Smooth muscle cell (in vitro differentiated cells): ENCODE measurements around the gene NF1. TPM values are rescaled to one million over a fixed set of nuclear protein-coding genes. Genes with fewer than 3 reads are reported as not detected.

Source experiments
- DNase-seq: peaks from one replicate; lab custom pipeline; 2025; ENCODE audit not compliant: unreplicated experiment; lab: John Stamatoyannopoulos, UW
- H2AFZ ChIP-seq: fragments of 200-600 bp; sonication (generic); 2 replicates; pipeline ENCODE4 v1.6.0; 2016; ENCODE audit warnings: antibody characterized with exemption, low read depth, mild to moderate bottlenecking
- H3F3A ChIP-seq: fragments of 200-600 bp; sonication (generic); 2 replicates; pipeline ENCODE4 v1.6.0; 2017; ENCODE audit warnings: antibody characterized with exemption, low read depth
- H3K27ac ChIP-seq: fragments of 200-600 bp; sonication (generic); 2 replicates; pipeline ENCODE4 v1.5.1; 2016; ENCODE audit warnings: low read depth, mild to moderate bottlenecking
- H3K27me3 ChIP-seq: fragments of 200-600 bp; sonication (generic); 2 replicates; pipeline ENCODE4 v1.6.1; 2016; ENCODE audit warnings: low read depth, mild to moderate bottlenecking
- H3K36me3 ChIP-seq: fragments of 200-600 bp; sonication (generic); 2 replicates; pipeline ENCODE4 v1.5.1; 2016; ENCODE audit warnings: low read depth
- H3K4me1 ChIP-seq: fragments of 200-600 bp; sonication (generic); 2 replicates; pipeline ENCODE4 v1.5.1; 2016; ENCODE audit warnings: low read depth
- H3K4me2 ChIP-seq: fragments of 200-600 bp; sonication (generic); 2 replicates; pipeline ENCODE4 v1.6.0; 2016; ENCODE audit warnings: mild to moderate bottlenecking
- H3K4me3 ChIP-seq: fragments of 200-600 bp; sonication (generic); 2 replicates; pipeline ENCODE4 v1.5.1; 2016; ENCODE audit warnings: mild to moderate bottlenecking
- H3K79me2 ChIP-seq: fragments of 200-600 bp; sonication (generic); 2 replicates; pipeline ENCODE4 v1.6.0; 2016; ENCODE audit warnings: low read depth, mild to moderate bottlenecking
- H3K9ac ChIP-seq: fragments of 200-600 bp; sonication (generic); 2 replicates; pipeline ENCODE4 v1.6.0; 2016; ENCODE audit warnings: low read depth
- H3K9me3 ChIP-seq: fragments of 200-600 bp; sonication (generic); replicated peaks from 2 replicates; pipeline ENCODE4 v1.5.1; 2016; ENCODE audit warnings: low read depth
- H4K20me1 ChIP-seq: fragments of 200-600 bp; sonication (generic); 2 replicates; pipeline ENCODE4 v1.6.0; 2016; ENCODE audit warnings: low read depth
- WGBS: methylation state at CpG from one replicate; pipeline ENCODE4 v1.1.7; 2016; ENCODE audit warnings: low lambda C conversion rate; 5-methylcytosine and 5-hydroxymethylcytosine counted together
- polyA plus RNA-seq: library from polyadenylated mRNA; unstranded; fragments of >200 nt; fragmentation: Nextera tagmentation; extraction: Ambion mirVana; gene quantifications from 2 replicates; pipeline ENCODE4 v1.2.1, GENCODE V29; 2016
- total RNA-seq: library from RNA; depleted of rRNA; stranded (reverse); fragments of >200 nt; gene quantifications from 2 replicates; pipeline ENCODE4 v1.2.3, GENCODE V29; 2014
- TF ChIP-seq, protein P1 (sequence below): fragments of 200-600 bp; sonication (generic); IDR thresholded peaks from 2 replicates; pipeline ENCODE4 v1.5.1; 2017; ENCODE audit warnings: borderline replicate concordance, mild to moderate bottlenecking, antibody characterized with exemption; ENCODE audit not compliant: insufficient read depth, poor library complexity, severe bottlenecking

Gene NF1
- total and polyA plus RNA-seq, 2 experiments from 2014 or later: 7.6 to 74.3 TPM

- H3K9ac ChIP-seq: no peak overlapping the region
- H3K9me3 ChIP-seq: no peaks in the 10 kb centered on the region
- DNase-seq: no peak
- H3K79me2 ChIP-seq: no peaks in the 10 kb centered on the region
- H3K4me3 ChIP-seq: no peak overlapping the region
- H3K4me2 ChIP-seq: no peak overlapping the region
- 95% methylated on average over 3 of the region's 3 CpGs for WGBS
- H3K27me3 ChIP-seq: no peaks in the 10 kb centered on the region
- peaks cover 15% of the 10 kb centered on the region for H4K20me1 ChIP-seq
- H3K27ac ChIP-seq: no peak overlapping the region
- no peak overlapping the region for H2AFZ ChIP-seq
- H3F3A ChIP-seq: no peaks in the 10 kb centered on the region
- TF ChIP-seq, protein P1, sequence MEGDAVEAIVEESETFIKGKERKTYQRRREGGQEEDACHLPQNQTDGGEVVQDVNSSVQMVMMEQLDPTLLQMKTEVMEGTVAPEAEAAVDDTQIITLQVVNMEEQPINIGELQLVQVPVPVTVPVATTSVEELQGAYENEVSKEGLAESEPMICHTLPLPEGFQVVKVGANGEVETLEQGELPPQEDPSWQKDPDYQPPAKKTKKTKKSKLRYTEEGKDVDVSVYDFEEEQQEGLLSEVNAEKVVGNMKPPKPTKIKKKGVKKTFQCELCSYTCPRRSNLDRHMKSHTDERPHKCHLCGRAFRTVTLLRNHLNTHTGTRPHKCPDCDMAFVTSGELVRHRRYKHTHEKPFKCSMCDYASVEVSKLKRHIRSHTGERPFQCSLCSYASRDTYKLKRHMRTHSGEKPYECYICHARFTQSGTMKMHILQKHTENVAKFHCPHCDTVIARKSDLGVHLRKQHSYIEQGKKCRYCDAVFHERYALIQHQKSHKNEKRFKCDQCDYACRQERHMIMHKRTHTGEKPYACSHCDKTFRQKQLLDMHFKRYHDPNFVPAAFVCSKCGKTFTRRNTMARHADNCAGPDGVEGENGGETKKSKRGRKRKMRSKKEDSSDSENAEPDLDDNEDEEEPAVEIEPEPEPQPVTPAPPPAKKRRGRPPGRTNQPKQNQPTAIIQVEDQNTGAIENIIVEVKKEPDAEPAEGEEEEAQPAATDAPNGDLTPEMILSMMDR: no peak
- H3K36me3 ChIP-seq: no peaks in the 10 kb centered on the region
- H3K4me1 ChIP-seq: no peaks in the 10 kb centered on the region
These were observed 195.0 kb downstream of the NF1 start for GRCh38 chr17:31289790-31290189.

DNA sequence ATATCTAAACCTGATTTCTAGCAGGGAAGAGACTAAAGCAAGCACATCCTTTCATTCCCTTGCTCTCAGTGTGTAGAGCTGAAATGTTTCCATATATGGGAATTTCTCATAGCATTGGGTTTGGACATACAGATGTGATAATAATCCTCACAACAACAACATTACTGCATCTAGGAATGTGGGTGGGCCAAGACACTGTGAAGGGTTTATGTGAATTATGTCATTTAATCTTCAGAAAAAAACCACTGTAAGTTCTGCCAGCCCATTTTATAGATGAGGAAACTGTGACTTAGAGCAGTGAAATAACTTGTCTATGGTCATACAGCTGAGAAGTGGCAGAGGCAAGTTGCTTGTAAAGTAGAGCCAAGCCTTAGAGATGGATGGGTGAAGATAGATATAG, 197.0 kb downstream of the NF1 start:
- TF ChIP-seq, protein P1: no peak
- Histone ChIP-seq H3K9me3 (no peaks in the 10 kb centered on the region), H3K9ac (no peak overlapping the region), H3K4me1 (peaks cover 9% of the 10 kb centered on the region), H3K79me2 (no peaks in the 10 kb centered on the region), H3K36me3 (no peaks in the 10 kb centered on the region), H2AFZ (no peak overlapping the region), H3K27ac (no peak overlapping the region), H3K27me3 (no peaks in the 10 kb centered on the region), H4K20me1 (peaks cover 21% of the 10 kb centered on the region), H3F3A (no peaks in the 10 kb centered on the region), H3K4me2 (no peak overlapping the region), H3K4me3 (no peak overlapping the region)
- DNase-seq: no peak

- TF ChIP-seq, protein P1: no peak
- Histone ChIP-seq H4K20me1 (peaks cover 26% of the 10 kb centered on the region), H3K27ac (no peak overlapping the region), H3K27me3 (no peaks in the 10 kb centered on the region), H3K4me3 (no peak overlapping the region), H3K4me2 (no peak overlapping the region), H2AFZ (no peak overlapping the region), H3K4me1 (peaks cover 14% of the 10 kb centered on the region), H3K36me3 (no peaks in the 10 kb centered on the region), H3F3A (no peaks in the 10 kb centered on the region), H3K9ac (no peak overlapping the region), H3K9me3 (no peaks in the 10 kb centered on the region), H3K79me2 (no peaks in the 10 kb centered on the region)
- 82% methylated on average over 2 of the region's 2 CpGs for WGBS
- no peak for DNase-seq
These were observed 198.8 kb downstream of the NF1 start for GRCh38 chr17:31293581-31293980.

- Histone ChIP-seq H3K4me1 (peaks cover 14% of the 10 kb centered on the region), H3K36me3 (no peaks in the 10 kb centered on the region), H3K9me3 (no peaks in the 10 kb centered on the region), H3K9ac (no peak overlapping the region), H3K27ac (no peak overlapping the region), H3K79me2 (no peaks in the 10 kb centered on the region), H3K4me2 (no peak overlapping the region), H2AFZ (no peak overlapping the region), H3K4me3 (no peak overlapping the region), H3F3A (no peaks in the 10 kb centered on the region), H4K20me1 (peaks cover 26% of the 10 kb centered on the region), H3K27me3 (no peaks in the 10 kb centered on the region)
- 96% methylated on average over 3 of the region's 3 CpGs for WGBS
- TF ChIP-seq, protein P1: no peak
- no peak for DNase-seq
These were observed 199.5 kb downstream of the NF1 start for GRCh38 chr17:31294231-31294630.
